Activated CD4-positive, alpha-beta T cell treated with anti-CD3 and anti-CD28 coated beads, Interleukin-2, amount 50 U/mL, for 16 hours (primary cell): ENCODE data around the gene PTPRJ.

ENCODE experiments used
- DNase-seq: peaks from one replicate; pipeline ENCODE4 v3.0.0-alpha.2; 2020

Gene PTPRJ

DNA sequence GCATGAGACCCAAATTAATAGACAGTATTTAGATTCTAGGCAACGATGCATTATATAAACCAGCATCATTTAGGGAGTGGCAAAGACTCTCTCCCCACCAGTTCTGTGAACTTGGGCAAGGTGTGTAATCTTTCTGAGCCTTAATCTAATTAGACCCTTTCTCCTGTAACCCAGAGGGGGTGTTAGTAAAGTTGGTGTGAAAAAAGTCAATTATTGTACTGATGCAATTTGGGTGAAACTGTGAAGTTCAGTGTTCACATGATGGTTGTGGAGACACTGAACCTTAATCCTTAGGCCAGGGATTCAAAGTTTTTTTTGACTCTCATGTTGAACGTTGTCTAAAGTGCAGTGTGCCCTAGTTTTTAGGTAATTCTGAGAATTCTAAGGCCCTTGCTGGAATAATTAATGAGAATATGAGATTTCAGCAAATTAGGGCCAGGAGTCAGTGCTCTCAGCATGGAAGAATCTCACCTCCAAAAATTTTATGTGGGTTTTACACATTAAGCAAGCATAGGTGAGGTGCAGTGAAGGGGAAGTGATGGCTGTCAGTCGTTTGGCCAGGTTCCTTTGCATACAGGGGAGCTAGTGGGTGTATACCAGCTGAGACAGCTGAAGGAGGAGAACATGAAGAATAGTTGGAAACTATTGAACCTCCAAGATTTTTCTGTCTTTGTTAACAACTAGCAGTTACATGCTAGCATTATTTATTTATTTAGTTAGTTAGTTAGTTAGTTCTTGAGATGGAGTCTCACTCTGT lies 94.2 kb downstream of the PTPRJ start:
- DNase-seq: no peak

DNA sequence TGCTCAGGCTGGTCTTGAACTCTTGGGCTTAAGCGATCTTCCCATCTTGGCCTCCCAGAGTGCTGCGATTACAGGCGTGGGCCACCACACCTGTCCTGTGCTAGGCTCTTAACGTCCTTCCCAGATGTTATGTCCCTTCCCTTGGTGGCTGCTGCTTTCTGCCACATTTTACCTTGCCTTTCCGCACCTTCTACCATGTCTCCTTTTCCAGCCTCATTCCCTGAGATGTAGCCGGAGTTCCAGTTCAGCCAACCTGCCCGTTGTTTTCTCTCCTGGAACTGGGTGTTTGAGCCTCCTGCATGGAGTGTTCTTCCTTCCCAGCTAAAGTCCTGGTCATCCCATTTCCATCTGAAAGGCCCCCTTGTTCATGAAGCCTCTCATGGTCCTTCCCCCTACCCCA lies 95.3 kb downstream of the PTPRJ start:
- DNase-seq: no peak

DNA sequence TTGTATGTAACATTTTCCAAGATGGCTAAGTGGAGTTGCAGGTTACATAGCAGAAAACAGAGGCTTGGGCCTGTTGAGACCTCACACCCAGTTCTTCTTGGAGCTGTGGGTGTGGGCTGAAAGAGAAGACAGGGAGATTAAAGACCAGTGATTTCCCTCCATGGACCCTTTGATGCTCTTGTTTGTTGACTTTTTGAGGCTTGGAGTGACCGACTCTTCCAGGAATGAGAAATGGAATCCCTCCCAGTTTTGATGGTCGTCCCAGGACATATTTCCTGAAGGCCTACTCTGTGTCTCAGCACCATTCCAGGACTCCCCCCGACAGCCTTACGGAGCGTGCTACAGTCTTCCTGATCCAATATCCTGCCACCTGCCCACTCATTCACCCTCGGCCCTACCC lies 96.9 kb downstream of the PTPRJ start:
- no peak for DNase-seq

DNA sequence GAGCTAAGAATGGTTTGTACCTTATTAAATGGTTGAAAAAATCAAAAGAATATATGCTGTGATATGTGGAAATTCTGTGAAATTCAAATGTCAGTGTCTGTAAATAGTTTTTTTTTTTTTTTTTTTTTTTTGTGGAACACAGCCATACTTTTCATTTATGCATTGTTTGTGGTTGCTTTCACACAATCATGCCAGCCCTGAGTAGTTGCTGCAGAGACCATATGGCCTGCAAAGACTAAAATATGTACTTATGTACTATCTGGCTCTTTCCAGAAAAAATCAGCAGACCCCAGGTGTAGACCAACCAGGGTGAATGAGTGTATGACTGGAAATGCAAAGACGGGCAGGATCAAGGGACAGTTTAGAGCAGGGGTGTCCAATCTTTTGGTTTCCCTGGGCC lies 98.3 kb downstream of the PTPRJ start:
- DNase-seq: no peak

DNA sequence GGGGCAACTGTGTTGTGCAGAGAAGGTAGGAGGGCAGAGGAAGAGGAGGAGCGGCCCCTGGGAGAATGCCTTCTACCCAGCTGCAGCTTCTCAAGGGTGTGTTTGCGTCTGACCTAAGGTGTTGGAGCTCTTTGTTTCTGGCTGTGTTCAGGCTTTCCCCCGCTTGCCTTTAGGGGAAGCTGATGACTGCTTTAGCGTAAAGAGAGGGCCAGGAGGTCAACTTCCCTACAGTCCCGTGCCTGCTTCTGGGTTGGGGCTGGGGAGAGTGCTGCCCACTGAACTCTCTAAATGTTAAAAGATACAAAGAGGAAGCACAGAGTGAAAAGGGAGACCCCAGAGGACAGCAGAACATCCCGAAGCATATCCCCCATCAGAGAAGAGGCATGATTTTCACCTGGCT lies 99.2 kb downstream of the PTPRJ start:
- no peak for DNase-seq

DNA sequence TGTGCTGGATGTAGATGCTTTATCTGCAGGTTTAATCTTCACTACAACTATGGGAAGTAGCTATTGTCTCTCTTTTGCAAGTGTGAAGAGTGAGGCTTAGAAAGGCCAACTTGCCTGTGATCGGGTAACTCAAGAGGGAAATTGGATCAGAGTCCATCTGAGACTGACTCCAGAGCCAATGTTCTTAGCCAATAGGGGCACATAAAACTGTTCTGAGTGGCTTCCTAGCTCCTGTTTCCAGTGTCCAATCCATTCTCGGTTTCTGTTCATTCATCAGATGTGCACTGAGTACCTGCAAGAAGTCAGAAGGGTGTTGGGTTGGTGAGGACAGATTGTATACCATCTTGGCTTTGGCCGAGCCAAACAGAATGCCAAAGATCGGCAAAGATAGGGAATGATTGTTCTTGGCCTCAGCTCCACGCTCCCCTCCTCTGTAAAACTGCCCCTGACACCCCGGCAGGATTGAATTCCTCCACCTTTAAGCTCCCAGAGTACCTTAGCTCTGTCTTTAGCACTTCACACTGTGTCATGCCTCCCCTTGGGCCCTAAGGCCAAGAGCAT lies 100.0 kb downstream of the PTPRJ start:
- DNase-seq: no peak

DNA sequence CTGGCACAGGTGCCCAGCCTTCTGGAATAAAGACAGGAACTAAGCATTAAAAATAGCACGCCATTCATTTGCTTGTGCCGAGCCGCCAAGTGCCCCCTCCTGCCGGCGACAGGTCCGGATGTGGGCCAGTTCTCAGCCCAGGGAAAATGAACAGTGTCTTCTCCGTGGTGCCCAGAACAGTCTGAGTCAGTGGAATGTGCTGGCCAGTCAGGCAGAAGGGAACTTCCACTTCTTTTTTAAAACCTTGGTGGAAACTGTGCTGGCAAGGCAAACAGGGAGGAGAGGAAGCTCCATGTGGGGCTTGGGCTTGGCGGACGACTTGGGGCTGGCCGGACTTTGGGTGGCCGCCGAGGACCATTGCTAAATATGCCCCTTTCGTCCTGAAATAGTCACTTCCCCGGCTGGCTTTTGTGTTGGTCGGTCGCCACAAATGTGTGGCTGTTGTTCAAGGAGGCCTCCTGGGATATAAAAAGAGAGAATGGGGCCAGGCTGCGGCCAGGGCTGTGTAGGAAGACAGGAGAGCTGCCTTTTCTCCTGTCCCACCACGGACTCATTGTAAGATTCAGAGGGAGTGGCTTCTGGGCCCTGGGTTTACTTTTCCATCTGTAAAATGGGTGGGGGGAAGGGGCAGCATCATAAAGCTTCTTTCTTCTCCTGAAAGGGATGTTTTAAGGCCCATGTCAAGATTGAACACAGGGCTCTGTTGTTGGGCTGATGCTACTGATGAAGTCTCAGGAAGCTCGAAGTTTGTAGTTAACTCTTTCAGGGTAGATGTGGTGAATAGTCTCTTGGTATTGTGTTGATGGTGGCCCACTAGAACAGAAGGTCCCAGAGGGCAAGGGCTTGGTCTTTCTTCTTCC lies 101.0 kb downstream of the PTPRJ start:
- no peak for DNase-seq

DNA sequence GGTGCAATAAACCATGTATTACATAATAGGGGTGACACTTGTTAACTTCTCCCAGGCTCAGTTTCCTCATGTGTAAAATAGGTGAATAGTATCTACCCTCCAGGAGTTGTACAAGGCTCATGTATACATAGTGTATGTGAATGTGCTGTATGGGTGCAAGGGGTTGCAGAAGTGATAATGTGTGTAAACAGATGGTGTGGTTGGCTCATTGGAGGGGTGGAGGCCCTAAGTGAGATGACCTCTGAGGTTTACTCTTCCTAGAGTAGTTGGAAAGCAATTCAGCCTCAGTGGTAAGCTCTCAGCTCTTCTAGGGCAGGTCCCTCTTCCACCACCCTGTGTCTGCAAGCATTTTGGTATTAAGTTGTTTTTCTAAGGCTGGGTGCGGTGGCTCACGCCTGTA lies 102.4 kb downstream of the PTPRJ start:
- no peak for DNase-seq

DNA sequence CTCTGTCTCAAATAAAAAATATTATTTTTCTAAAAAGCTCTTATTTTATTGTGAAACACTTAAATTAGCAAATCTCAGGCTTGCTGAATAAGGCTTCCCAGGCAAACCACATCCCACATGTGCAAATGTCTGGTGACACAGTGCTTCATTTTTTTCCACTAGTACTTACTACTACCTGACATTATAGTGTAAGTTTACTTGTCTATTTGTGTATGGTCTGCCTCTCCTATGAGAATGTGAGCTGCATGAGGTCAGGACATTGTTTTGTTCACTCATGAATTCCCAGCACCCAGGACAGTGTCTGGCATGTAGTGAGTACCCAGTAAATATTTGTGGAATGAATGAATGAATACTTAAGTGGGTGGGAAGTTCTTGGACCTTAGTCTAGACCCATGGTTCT lies 103.1 kb downstream of the PTPRJ start:
- DNase-seq: no peak

DNA sequence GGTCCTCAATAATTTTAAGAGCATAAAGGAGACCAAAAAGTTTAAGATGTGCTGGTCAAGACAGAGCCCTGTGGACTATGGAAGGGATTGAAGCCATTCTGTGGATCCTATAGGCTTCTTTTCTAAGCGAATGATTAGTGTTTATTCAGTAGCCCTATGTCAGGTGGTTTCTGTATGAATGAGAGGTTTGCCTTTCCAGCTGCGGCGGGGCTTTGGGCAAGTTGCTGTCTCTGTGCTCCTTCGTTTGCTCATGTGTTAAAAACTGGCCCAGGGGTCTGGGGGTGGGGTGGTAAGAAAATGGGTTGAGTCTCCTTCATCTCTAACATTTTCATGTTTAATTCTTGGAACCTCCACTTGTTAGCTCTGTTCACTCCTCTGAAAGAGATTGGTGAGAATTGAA lies 105.3 kb downstream of the PTPRJ start:
- DNase-seq: no peak

DNA sequence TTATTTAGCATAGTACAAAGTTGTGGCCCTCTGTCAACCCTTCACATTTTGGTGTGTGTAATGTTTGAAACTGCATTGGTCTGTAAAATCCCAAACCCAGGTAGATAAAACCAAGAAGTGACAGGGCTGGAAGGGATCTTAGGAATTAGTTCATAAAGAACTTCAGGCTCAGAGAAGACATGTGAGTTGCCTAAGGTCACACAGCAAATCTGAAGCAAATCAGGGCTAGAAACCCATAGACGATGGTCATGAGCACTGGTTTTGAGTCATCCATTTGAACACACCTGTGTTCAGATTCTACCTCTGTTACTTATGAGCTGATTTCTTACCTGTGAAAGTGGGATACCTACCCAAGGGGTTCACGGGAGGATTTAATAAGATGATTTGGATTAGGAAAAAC lies 107.1 kb downstream of the PTPRJ start:
- DNase-seq: no peak

DNA sequence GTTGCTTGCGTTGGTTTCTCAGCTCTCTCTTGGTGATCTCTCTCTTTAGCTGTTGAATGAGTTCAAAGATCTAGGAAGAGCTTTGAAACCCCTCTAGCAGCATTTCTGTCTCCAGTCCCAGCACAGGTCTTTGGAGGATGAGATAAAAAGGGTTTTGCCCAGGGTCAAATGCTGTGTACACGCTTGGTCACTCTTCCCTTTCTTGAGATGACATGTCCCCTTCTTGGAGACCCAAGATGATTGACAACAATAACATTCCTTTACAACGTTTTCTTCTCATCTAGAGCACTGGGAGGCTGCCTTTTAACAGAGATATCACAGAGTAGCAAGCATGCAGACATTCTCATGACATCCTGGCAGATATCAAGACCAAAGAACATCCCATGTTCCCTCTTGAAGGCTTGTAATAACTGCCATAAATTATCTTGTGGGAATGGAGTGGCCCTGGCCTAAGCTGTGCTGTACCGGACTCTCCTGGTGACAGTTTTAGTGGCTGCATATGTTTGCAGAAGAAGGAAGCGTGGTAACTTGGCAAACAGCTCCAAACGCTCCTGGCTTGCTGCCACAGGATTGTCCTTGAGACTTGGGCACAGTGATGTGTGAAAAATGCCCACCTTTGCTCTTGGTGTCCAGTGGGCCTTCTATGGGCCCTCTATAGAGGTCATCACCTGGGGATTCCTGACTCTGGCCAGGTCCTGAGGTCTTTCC lies 107.8 kb downstream of the PTPRJ start:
- DNase-seq: no peak

DNA sequence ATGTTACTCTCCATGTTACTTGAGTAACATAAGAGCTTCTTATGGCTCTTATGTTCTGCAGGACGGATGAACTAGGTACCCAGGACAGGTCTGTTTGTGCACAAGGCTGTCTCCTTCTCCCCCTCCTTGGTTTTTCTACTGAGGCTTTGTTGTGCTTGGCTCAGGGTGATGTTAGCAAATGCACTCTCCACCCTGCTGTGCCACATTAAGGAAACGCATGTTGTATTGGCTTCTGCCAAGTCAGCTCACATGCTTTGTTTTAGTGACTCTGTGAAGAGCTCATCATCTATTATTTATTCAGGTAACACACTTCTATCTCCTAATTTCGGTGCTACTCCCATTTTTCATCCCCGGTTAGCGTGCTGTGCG lies 108.3 kb downstream of the PTPRJ start:
- no peak for DNase-seq

DNA sequence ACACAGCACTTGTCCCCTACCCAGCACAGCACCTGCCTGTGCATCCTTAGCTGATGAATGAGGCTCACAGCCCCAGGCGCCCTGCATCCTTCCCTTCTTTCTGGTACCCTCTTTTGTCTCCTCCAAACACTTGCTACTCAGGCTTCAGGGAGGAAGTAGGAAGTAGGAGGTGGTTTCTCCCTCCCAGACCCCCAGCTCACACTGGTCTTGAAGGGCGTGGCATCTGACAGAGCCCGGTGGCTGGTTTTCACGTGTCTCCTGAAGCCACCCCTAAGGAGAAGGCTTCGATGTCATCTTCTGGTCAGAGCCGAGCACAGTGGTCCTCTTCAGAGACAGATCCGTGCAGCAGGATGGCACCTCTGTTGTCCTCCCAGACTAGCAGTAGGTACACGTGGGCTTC lies 109.8 kb downstream of the PTPRJ start:
- DNase-seq: no peak

DNA sequence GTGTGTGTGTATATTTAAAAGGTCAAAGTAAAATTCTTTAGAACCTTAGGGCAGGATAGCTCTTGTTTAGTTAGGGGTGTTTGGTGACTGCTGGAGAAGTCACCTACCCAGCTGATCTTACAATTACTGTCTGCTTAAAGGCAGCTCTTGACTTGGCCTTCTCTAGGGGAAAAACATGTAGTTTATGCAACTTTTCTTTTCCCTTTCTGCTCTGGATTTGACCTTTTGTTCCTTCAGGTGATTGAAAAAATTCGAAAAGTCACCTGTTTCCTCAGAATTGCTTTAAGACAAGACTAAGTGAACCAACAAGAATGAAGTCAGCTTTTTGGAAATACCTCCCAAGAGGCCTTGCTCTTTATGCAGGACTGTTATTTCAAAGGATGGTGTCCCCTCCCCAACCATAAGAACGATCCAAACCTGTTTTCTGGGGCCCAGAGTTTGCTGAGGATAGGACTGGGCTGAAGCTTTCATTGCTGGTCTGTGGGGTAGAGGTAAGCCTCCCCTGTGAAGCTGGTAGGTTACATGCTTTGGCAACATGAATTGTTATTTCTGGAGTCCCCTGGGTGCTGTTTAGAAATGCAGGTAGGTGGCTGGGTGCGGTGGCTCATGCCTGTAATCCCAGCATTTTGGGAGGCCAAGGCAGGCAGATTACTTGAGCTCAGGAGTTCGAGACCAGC lies 111.2 kb downstream of the PTPRJ start:
- DNase-seq: no peak

DNA sequence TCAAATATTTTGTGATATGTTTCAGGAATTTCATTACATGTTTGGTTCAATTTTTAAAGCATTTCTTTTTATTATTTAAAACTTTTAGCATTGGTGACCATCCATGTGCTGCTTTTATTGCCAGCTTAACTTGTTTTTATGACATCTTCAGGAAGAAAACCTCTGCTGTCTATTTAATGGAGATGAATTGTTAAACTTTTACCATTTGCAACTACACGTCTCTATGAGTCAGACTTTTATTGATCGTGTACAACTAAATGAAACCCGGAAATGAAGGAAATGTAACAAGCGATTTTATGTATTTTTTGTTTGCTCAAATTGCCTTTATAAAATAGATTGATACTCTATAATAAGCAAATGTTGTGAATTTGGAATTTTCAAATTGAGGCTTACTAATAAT lies 113.0 kb downstream of the PTPRJ start:
- DNase-seq: no peak

DNA sequence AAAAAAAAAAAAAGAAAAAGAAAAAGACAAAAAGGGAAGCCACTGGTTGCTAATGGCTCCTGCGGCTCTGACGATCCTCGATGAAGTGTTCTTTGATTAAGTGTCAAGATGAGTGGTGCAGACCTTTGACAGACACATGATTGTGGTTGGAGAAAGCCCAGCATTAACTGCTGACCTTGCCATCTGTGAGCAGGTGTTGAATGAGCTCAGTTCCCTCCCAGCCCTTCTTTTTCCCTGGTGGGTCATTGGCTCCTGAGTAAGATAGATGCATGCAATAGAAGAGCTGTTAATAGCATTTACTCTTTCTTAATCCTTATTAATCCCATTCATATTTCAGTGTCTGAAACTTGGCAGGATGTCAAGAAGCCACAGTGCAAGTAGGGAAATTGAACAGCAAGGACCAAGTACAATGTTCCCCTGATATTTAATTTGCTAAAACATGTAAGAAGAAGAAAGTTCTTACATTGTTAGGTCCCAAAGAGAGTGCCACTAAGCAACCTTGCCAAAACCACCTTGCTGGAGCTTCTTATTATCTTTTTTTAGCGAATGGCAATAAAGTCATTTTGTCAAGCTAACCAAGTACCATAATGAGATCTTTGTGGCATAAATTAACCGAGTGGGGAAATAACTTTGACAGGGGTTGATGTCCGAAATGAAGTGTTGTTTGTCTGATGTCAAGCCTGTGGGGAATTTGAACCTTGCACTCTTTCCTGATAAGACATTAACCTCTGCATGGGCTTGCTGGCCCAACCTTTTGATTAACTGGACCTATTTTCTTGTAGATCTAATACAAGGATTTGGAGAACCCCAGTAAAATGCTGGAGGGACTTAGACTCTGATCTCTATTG lies 113.7 kb downstream of the PTPRJ start:
- peak; percentile 27 for DNase-seq

DNA sequence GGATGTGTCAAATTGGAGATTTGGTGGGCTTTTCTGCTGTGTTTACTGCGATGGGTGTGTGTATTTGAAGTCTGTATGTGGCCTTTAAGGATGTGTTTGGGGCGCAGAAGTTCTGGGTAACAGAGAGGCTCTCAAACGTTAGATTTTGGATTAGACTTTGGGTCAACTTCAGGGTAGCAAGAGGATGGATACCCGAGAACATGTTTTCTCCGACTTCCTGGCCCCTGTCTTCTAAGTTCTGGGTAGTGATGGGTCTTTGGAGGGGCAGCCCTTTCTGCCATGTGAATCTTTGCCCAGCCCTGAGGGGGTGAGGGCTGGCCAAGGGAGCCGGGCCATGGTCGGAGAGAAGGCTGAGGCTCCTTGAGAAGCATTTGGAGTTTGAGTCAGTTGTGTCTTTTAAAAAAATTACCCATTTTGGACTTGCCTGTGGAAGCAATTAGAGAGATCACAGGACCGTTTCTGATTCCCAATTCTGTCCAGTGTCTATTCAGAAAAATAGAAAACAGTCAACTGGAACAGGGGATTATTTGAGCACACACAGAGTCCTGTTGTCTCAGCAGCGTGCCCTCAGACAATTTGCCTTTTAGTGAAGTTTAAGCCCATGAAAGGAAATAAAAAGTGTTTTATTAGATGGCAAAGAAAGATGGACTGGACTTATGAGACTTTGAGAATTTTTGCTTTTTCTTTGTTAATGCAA lies 114.4 kb downstream of the PTPRJ start:
- no peak for DNase-seq

DNA sequence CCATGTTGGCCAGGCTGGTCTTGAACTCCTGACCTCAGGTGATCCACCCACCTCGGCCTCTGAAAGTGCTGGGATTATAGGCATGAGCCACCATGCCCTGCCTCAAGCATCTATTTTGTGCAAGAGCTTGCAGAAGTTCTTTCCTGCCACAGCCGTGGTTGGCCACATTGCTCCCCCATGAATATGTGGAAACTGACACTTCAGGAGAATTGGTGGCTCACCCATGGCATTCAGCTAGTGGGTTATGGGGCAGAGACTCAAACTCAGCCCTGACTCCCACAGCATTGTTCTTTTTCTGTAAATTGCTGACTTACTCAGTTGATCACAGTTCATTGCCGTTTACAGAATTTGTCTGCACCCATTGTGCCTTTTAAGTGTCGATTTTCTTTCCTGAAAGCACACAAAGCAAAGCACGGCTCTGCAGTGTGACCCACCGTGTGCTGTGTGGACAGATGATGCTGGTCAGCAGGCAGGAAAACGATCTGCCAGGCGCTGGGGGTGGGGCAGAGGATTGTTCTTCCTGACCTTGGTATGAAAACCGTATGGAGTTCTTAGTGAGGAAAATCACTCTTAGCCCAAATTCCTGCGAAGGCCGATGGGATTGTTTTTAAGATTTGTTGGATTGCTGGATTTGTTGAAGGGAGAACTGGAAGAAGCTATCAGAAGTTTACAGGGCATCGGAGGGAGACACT lies 115.6 kb downstream of the PTPRJ start:
- no peak for DNase-seq
